GM12878 (cell line): ENCODE data around the gene SLC4A2. TPM values are rescaled to one million over a fixed set of nuclear protein-coding genes. Genes with fewer than 3 reads are reported as not detected.

Experiments used
- ATAC-seq: fragments of 200-7000 bp; cut with Tn5 transposase; 3 replicates; pipeline ENCODE4 v1.9.1; 2020; ENCODE audit warnings: mild to moderate bottlenecking, moderate library complexity
- BruUV-seq: library from RNA; stranded (reverse); fragments of 400-500 nt; replicated peaks from 2 replicates; lab custom pipeline; 2021; lab: Mats Ljungman, UMichigan
- CTCF ChIA-PET: fragments of 300-600 bp; sonication (Branson Sonifier 250); formaldehyde crosslinking; extraction: SDS; loops from one replicate; lab custom pipeline; 2021; ENCODE audit warnings: inconsistent platforms; lab: Yijun Ruan, JAX
- POLR2A ChIA-PET: fragments of 350-600 bp; formaldehyde crosslinking; extraction: SDS; loops from one replicate; lab custom pipeline; 2021; ENCODE audit warnings: inconsistent platforms; lab: Charles Lee
- RAD21 ChIA-PET: fragments of 300-600 bp; sonication (Branson Sonifier 250); formaldehyde crosslinking; loops from one replicate; lab custom pipeline; 2023; ENCODE audit warnings: antibody characterized with exemption; ENCODE audit not compliant: unreplicated experiment; lab: Charles Lee
- SMC1A ChIA-PET: fragments of 300-600 bp; sonication (Branson Sonifier 250); formaldehyde crosslinking; loops from one replicate; lab custom pipeline; 2023; ENCODE audit not compliant: unreplicated experiment, uncharacterized antibody; lab: Charles Lee
- DNase-seq: peaks from one replicate; pipeline ENCODE4 v3.0.0-alpha.2; 2011; ENCODE audit warnings: low read depth, low spot score
- FAIRE-seq: peaks from 3 replicates; lab custom pipeline; 2011; peaks lifted over from hg19 to GRCh38; lab: Jason Lieb, UNC
- H2AFZ ChIP-seq: 2 replicates; pipeline ENCODE4 v1.6.0; 2011; ENCODE audit warnings: low read depth, low read length, control low read depth; ENCODE audit not compliant: control insufficient read depth
- H3K27ac ChIP-seq: 2 replicates; pipeline ENCODE4 v1.5.1; 2011; ENCODE audit warnings: control low read depth; ENCODE audit not compliant: control insufficient read depth, insufficient read depth
- H3K27me3 ChIP-seq, 2 experiments: replicated peaks in 1 of 2; 2 replicates each; pipeline versions ENCODE4 v1.6.0 to v1.6.1; 2011; ENCODE audit warnings: low read length in 1 of 2; ENCODE audit not compliant: control insufficient read depth in 2 of 2, insufficient read depth in 2 of 2
- H3K36me3 ChIP-seq, 2 experiments: 2 replicates each; pipeline ENCODE4 v1.5.1; 2011; ENCODE audit warnings: low read length in 1 of 2; ENCODE audit not compliant: control insufficient read depth in 2 of 2, insufficient read depth in 2 of 2
- H3K4me1 ChIP-seq: 2 replicates; pipeline ENCODE4 v1.6.1; 2011; ENCODE audit warnings: mild to moderate bottlenecking, low read length, moderate library complexity, mixed read lengths; ENCODE audit not compliant: control insufficient read depth, insufficient read depth
- H3K4me2 ChIP-seq: 2 replicates; pipeline ENCODE4 v1.6.0; 2011; ENCODE audit warnings: control low read depth; ENCODE audit not compliant: control insufficient read depth, insufficient read depth
- H3K4me3 ChIP-seq: fragments of 200-600 bp; sonication (generic); 2 replicates; pipeline ENCODE4 v1.5.1; 2016
- H3K79me2 ChIP-seq: 2 replicates; pipeline ENCODE4 v1.6.0; 2011; ENCODE audit warnings: low read length; ENCODE audit not compliant: control insufficient read depth, insufficient read depth
- H3K9ac ChIP-seq: 2 replicates; pipeline ENCODE4 v1.8.0; 2011; ENCODE audit warnings: low read length, control low read depth, mixed read lengths; ENCODE audit not compliant: control insufficient read depth, insufficient read depth
- H3K9me3 ChIP-seq: replicated peaks from 3 replicates; pipeline ENCODE4 v1.5.1; 2011; ENCODE audit warnings: mild to moderate bottlenecking, low read length; ENCODE audit not compliant: control insufficient read depth, insufficient read depth
- H4K20me1 ChIP-seq: 2 replicates; pipeline ENCODE4 v1.6.0; 2011; ENCODE audit not compliant: control insufficient read depth, insufficient read depth
- CEBPB ChIP-seq, 2 experiments: fragments of 150-350 bp in 1 of 2; IDR thresholded peaks; 2 replicates each; pipeline ENCODE4 v1.6.1; 2012 to 2014; ENCODE audit warnings: low read depth in 2 of 2, low read length in 2 of 2, borderline replicate concordance in 1 of 2, inconsistent platforms in 1 of 2
- DPF2 ChIP-seq: fragments of 450-650 bp; IDR thresholded peaks from 2 replicates; pipeline ENCODE4 v1.6.1; 2017; ENCODE audit warnings: mild to moderate bottlenecking
- HDAC2 ChIP-seq: fragments of 200-600 bp; sonication (generic); IDR thresholded peaks from 2 replicates; pipeline ENCODE4 v1.6.1; 2017
- NR2F1 ChIP-seq: fragments of 450-650 bp; conservative IDR thresholded peaks from 2 replicates; pipeline ENCODE4 v1.6.1; 2017; ENCODE audit warnings: mild to moderate bottlenecking
- POLR2AphosphoS2 ChIP-seq: IDR thresholded peaks from 2 replicates; pipeline ENCODE4 v1.6.1; 2011; ENCODE audit warnings: low read depth, mild to moderate bottlenecking, low read length, improper control_type of control experiment, moderate library complexity
- SKIL ChIP-seq: fragments of 450-650 bp; IDR thresholded peaks from 2 replicates; pipeline ENCODE4 v1.6.1; 2017; ENCODE audit warnings: mild to moderate bottlenecking, low read depth, inconsistent platforms; ENCODE audit not compliant: poor library complexity, severe bottlenecking
- TARDBP ChIP-seq: IDR thresholded peaks from 2 replicates; pipeline ENCODE4 v1.6.1; 2016; ENCODE audit warnings: borderline replicate concordance
- YBX1 ChIP-seq: fragments of 450-650 bp; IDR thresholded peaks from 2 replicates; pipeline ENCODE4 v1.6.1; 2016; ENCODE audit warnings: antibody characterized with exemption
- ZNF207 ChIP-seq: fragments of 450-650 bp; IDR thresholded peaks from 2 replicates; pipeline ENCODE4 v1.6.1; 2014; ENCODE audit warnings: antibody characterized with exemption, mild to moderate bottlenecking, borderline replicate concordance
- ZNF622 ChIP-seq: fragments of 450-650 bp; IDR thresholded peaks from 2 replicates; pipeline ENCODE4 v1.6.1; 2017; ENCODE audit warnings: mild to moderate bottlenecking, inconsistent platforms
- WGBS: methylation state at CpG from one replicate; pipeline ENCODE4 v1.1.6; 2016; ENCODE audit warnings: low lambda C conversion rate; ENCODE audit not compliant: insufficient replicate concordance, insufficient coverage; ENCODE audit errors: missing lambda C conversion rate; 5-methylcytosine and 5-hydroxymethylcytosine counted together
- in situ Hi-C: fragments of 300-500 bp; cut with MboI; formaldehyde crosslinking; loops from 9 replicates; pipeline ENCODE4 v1.14.3; 2018; ENCODE audit warnings: mixed read lengths
- intact Hi-C: fragments of 100-400 bp; cut with micrococcal nuclease; formaldehyde crosslinking; loops from one replicate; pipeline ENCODE4 v1.14.2; 2022; ENCODE audit not compliant: unreplicated experiment
- polyA plus RNA-seq, 11 experiments: library from polyadenylated mRNA; depleted of rRNA in 4 of 11; unstranded in 6 of 11; stranded (reverse) in 5 of 11; fragments of >200 nt; fragmentation: Nextera tagmentation in 4 of 11; fragmentation: Illumina TruSeq in 1 of 11; extraction: Ambion mirVana in 4 of 11; extraction: Trizol in 1 of 11; gene quantifications; 1 replicate in 1 of 11; 2 replicates in 10 of 11; pipeline versions ENCODE4 v1.2.1 to v1.2.3, GENCODE V29; 2011 to 2016; ENCODE audit warnings: inconsistent platforms in 2 of 11, missing spikeins in 2 of 11, low read depth in 1 of 11
- total RNA-seq, 4 experiments: library from RNA; depleted of rRNA in 3 of 4; stranded (reverse); fragments of >200 nt in 3 of 4; fragmentation: Illumina TruSeq in 1 of 4; extraction: Trizol in 1 of 4; gene quantifications; 2 replicates each; pipeline versions ENCODE4 v1.2.1 to v1.2.3, GENCODE V29; 2013 to 2021
- TF ChIP-seq, protein P1 (sequence below): fragments of 450-650 bp; IDR thresholded peaks from 2 replicates; pipeline ENCODE4 v1.6.1; 2016; ENCODE audit warnings: mild to moderate bottlenecking

The SLC4A2 gene
- total and polyA plus RNA-seq, 10 of the 15 experiments (the other 5 are each of a cell fraction or from before 2014, with no cell fraction given) = 2.7 to 78.6 (median 30.1) TPM

- Histone ChIP-seq H3K4me2 (no peak overlapping the region), H4K20me1 (no peaks in the 10 kb centered on the region), H3K36me3 (no peaks in the 10 kb centered on the region), H3K27me3 (peaks cover 8 to 10% of the 10 kb centered on the region in 2 experiments; a peak in 3 of 4 replicates), H3K27ac (no peak overlapping the region), H3K4me1 (peaks cover 3% of the 10 kb centered on the region), H3K9me3 (no peaks in the 10 kb centered on the region), H3K9ac (no peak overlapping the region), H3K79me2 (no peaks in the 10 kb centered on the region)
- intact Hi-C loops = no loop called here
- CTCF ChIA-PET = interaction anchor here (0.9 to 2.4 kb wide), 11 partner anchors 9 to 236 kb away, joined by 3 to 14 read pairs (median 4); partner anchors contain the start of gene ABCB8
- ATAC-seq (no peak), DNase-seq (no peak)
- in situ Hi-C loops = no loop called here
- POLR2A ChIA-PET = no interaction called here
- SMC1A ChIA-PET = no interaction called here
- 32% methylated on average over 17 of the region's 20 CpGs for WGBS
- BruUV-seq = no TSS peak
- TF ChIP-seq HDAC2 (no peak), YBX1 (no peak), ZNF622 (no peak), DPF2 (no peak), POLR2AphosphoS2 (no peak), CEBPB (IDR thresholded peaks at IDR 0.05; ENCODE audit: borderline replicate concordance in 1 of 2, low read depth in 2 of 2, low read length in 2 of 2) (no peak), NR2F1 (no peak), TARDBP (no peak), ZNF207 (no peak), SKIL (no peak)
- TF ChIP-seq, protein P1, sequence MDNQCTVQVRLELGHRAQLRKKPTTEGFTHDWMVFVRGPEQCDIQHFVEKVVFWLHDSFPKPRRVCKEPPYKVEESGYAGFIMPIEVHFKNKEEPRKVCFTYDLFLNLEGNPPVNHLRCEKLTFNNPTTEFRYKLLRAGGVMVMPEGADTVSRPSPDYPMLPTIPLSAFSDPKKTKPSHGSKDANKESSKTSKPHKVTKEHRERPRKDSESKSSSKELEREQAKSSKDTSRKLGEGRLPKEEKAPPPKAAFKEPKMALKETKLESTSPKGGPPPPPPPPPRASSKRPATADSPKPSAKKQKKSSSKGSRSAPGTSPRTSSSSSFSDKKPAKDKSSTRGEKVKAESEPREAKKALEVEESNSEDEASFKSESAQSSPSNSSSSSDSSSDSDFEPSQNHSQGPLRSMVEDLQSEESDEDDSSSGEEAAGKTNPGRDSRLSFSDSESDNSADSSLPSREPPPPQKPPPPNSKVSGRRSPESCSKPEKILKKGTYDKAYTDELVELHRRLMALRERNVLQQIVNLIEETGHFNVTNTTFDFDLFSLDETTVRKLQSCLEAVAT = no peak
- TF ChIP-seq, all 136 proteins: peak for 0
- FAIRE-seq = no peak
- RAD21 ChIA-PET = interaction anchor here (1.1 kb wide), 1 partner anchor 121 kb away, joined by 3 read pairs; no protein-coding TSS in a partner anchor
- Histone ChIP-seq H2AFZ (no peak overlapping the region), H3K4me3 (no peak overlapping the region)
These were observed 40.3 kb upstream of the SLC4A2 start for GRCh38 chr7:151019130-151019447.
